ENCODE measurements around the gene TMEM175. TPM values are rescaled to one million over a fixed set of nuclear protein-coding genes. Genes with fewer than 3 reads are reported as not detected.
A peak's percentile ranks its signal among the peaks of the same experiment; 100 is the strongest.
"Not testable (repeated sequence)": the region's sequence is repeated elsewhere in the genome, so short reads cannot be mapped to it uniquely, and the experiment has no call there.

TMEM175 gene
- total and polyA plus RNA-seq, 8 donors: 7.3 to 82.8 (median 19.5) TPM

- WGBS, 5 donors: 0 to 2% (median 1%) methylated on average over 10 to 65 of the region's 65 CpGs
Observed at GRCh38 chr4:972651-973424, 40.6 kb downstream of the TMEM175 start.

GRCh38 chr4:973431-974397 is 41.5 kb downstream of the TMEM175 start, which contains the start of gene DGKQ:
DGKQ (minus strand) TSS chr4:973569; CDS start chr4:973482, 87 bp downstream.
- 25 to 65% (median 33%) methylated on average over 24 to 120 of the region's 123 CpGs for WGBS, 5 donors
- peak within 1 kb of the TSS in 3 of 5 donors; percentile 43 to 76 (median 58) for H3K27ac ChIP-seq

More at GRCh38 chr4:972651-973424, 40.6 kb downstream of the TMEM175 start:
- peaks cover 0 to 13% (median 0%) of the 10 kb centered on the region in 3 donors for H3K27me3 ChIP-seq
- H3K9me3 ChIP-seq: no peaks in the 10 kb centered on the region
- H3K4me1 ChIP-seq: peaks cover 35 to 55% (median 47%) of the 10 kb centered on the region in 4 donors
- peak; percentile 39 to 64 for DNase-seq
- H3K4me3 ChIP-seq: peak overlapping the region; percentile 75 to 98 (median 78)
- no peaks in the 10 kb centered on the region for H3K36me3 ChIP-seq
- TF ChIP-seq EP300 (IDR thresholded peaks at IDR 0.05) (no peak), POLR2A (IDR thresholded peaks at IDR 0.05) (no peak), CTCF (IDR thresholded peaks at IDR 0.05) (no peak), POLR2AphosphoS5 (IDR thresholded peaks at IDR 0.05) (no peak)
- intact Hi-C loops (cut with DNase I; ENCODE audit: low total_unique reads): loop anchor here (5.0 kb wide), 1 partner anchor 36 kb away; no protein-coding TSS in a partner anchor
- peak overlapping the region in 3 of 5 donors; percentile 43 to 76 (median 58) for H3K27ac ChIP-seq

GRCh38 chr4:974668-975067 is 42.4 kb downstream of the TMEM175 start:
- Histone ChIP-seq H3K4me1 (peaks cover 22 to 40% (median 33%) of the 10 kb centered on the region in 4 donors), H3K27me3 (no peaks in the 10 kb centered on the region), H3K4me3 (no peak overlapping the region), H3K27ac (no peak overlapping the region), H3K36me3 (no peaks in the 10 kb centered on the region), H3K9me3 (no peaks in the 10 kb centered on the region)
- intact Hi-C loops (cut with DNase I; ENCODE audit: low total_unique reads): loop anchor here (5.0 kb wide), 1 partner anchor 37 kb away; no protein-coding TSS in a partner anchor
- 88 to 98% (median 95%) methylated on average over 7 to 9 of the region's 9 CpGs for WGBS, 5 donors
- DNase-seq: no peak
- TF ChIP-seq CTCF (IDR thresholded peaks at IDR 0.05): no peak
- no peak for TF ChIP-seq POLR2A (IDR thresholded peaks at IDR 0.05)
- no peak for TF ChIP-seq POLR2AphosphoS5 (IDR thresholded peaks at IDR 0.05)
- no peak for TF ChIP-seq EP300 (IDR thresholded peaks at IDR 0.05)

More at GRCh38 chr4:973431-974397, 41.5 kb downstream of the TMEM175 start, which contains the start of gene DGKQ:
- H3K27me3 ChIP-seq: peaks cover 0 to 4% (median 0%) of the 10 kb centered on the region in 3 donors
- intact Hi-C loops (cut with DNase I; ENCODE audit: low total_unique reads): loop anchor here (5.0 kb wide), 1 partner anchor 36 kb away; no protein-coding TSS in a partner anchor
- H3K9me3 ChIP-seq: no peaks in the 10 kb centered on the region
- peak within 1 kb of the TSS; percentile 75 to 98 (median 78) for H3K4me3 ChIP-seq
- DNase-seq: peak; percentile 90 to 94
- H3K4me1 ChIP-seq: peaks cover 27 to 46% (median 38%) of the 10 kb centered on the region in 4 donors
- TF ChIP-seq CTCF (IDR thresholded peaks at IDR 0.05) (no peak), EP300 (IDR thresholded peaks at IDR 0.05) (no peak), POLR2A (IDR thresholded peaks at IDR 0.05) (no peak), POLR2AphosphoS5 (IDR thresholded peaks at IDR 0.05) (no peak)
- no peaks in the 10 kb centered on the region for H3K36me3 ChIP-seq

GRCh38 chr4:976016-976415 is 43.8 kb downstream of the TMEM175 start:
- H3K9me3 ChIP-seq; intact Hi-C loops (cut with DNase I; ENCODE audit: low total_unique reads); H3K27ac ChIP-seq; H3K4me3 ChIP-seq; DNase-seq; H3K27me3 ChIP-seq; H3K36me3 ChIP-seq: not testable (repeated sequence)
- peaks cover 22 to 27% (median 27%) of the 10 kb centered on the region in 4 donors for H3K4me1 ChIP-seq
- 80 to 99% (median 98%) methylated on average over 2 to 22 of the region's 25 CpGs for WGBS, 5 donors
